Stomach (tissue), 9 donors: ENCODE data around the gene ELOB. TPM values are rescaled to one million over a fixed set of nuclear protein-coding genes. Genes with fewer than 3 reads are reported as not detected.

ENCODE experiments used
- DNase-seq, 2 donors: peaks; one replicate each; pipeline versions ENCODE4 v3.0.0 to v3.0.0-alpha.2; 2013 to 2019
- H3K27ac ChIP-seq, 5 donors: fragments of 200-600 bp in 4 of 5; sonication (generic) in 4 of 5; one replicate each; pipeline ENCODE4 v1.5.1; 2013 to 2019; ENCODE audit warnings: mild to moderate bottlenecking in 1 of 5, moderate library complexity in 1 of 5
- H3K27me3 ChIP-seq, 3 donors: fragments of 200-600 bp; sonication (generic); one replicate each; pipeline ENCODE4 v1.5.1; 2017 to 2019; ENCODE audit warnings: mixed run types in 1 of 3
- H3K36me3 ChIP-seq, 4 donors: fragments of 200-600 bp; sonication (generic); 1 replicate in 3 of 4; 2 replicates in 1 of 4; pipeline ENCODE4 v1.5.1; 2016 to 2019
- H3K4me1 ChIP-seq, 4 donors: fragments of 200-600 bp; sonication (generic); one replicate each; pipeline ENCODE4 v1.5.1; 2016 to 2019
- H3K4me3 ChIP-seq, 4 donors: fragments of 200-600 bp; sonication (generic) in 3 of 4; one replicate each; pipeline ENCODE4 v1.5.1; 2016 to 2019; ENCODE audit warnings: mild to moderate bottlenecking in 1 of 4
- H3K9me3 ChIP-seq, 4 donors: fragments of 200-600 bp; sonication (generic); one replicate each; pipeline ENCODE4 v1.5.1; 2016 to 2019
- EP300 ChIP-seq: sonication (generic); formaldehyde crosslinking; IDR thresholded peaks from one replicate; pipeline ENCODE4 v1.6.1; 2017; ENCODE audit warnings: antibody characterized with exemption
- POLR2A ChIP-seq, 4 donors: fragments of 450-650 bp; IDR thresholded peaks; one replicate each; pipeline ENCODE4 v1.6.1; 2016; ENCODE audit warnings: antibody characterized with exemption in 4 of 4, control low read depth in 2 of 4, mild to moderate bottlenecking in 1 of 4, moderate library complexity in 1 of 4
- POLR2AphosphoS5 ChIP-seq, 3 donors: sonication (generic); formaldehyde crosslinking; IDR thresholded peaks; one replicate each; pipeline ENCODE4 v1.6.1; 2016; ENCODE audit warnings: antibody characterized with exemption in 3 of 3
- WGBS, 5 donors: extraction: QIAGEN DNeasy Blood & Tissue Kit in 3 of 5; methylation state at CpG; one replicate each; pipeline versions ENCODE4 v1.1.5 to v1.1.7; 2013 to 2018; 5-methylcytosine and 5-hydroxymethylcytosine counted together
- intact Hi-C: fragments of 100-400 bp; cut with DNase I; formaldehyde crosslinking; loops from one replicate; pipeline ENCODE4 v1.15.1; 2023; ENCODE audit warnings: low total_unique reads
- polyA plus RNA-seq, 3 donors: library from polyadenylated mRNA; stranded (reverse); fragments of 200-250 nt; gene quantifications; one replicate each; pipeline ENCODE4 v1.2.3, GENCODE V29; 2013
- total RNA-seq, 5 donors: library from RNA; depleted of rRNA; stranded (reverse); fragments of >200 nt; gene quantifications; one replicate each; pipeline versions ENCODE4 v1.1.0 to v1.2.3, GENCODE V29; 2014 to 2016
- TF ChIP-seq, protein P1 (sequence below), 7 experiments: fragments of 450-650 bp in 4 of 7; fragments of 200-600 bp in 3 of 7; sonication (generic) in 3 of 7; IDR thresholded peaks; one replicate each; pipeline ENCODE4 v1.5.1; 2016 to 2019; ENCODE audit warnings: antibody characterized with exemption in 7 of 7, control low read depth in 2 of 7, mild to moderate bottlenecking in 1 of 7
- donor health status: healthy with polysubstance abuse.
- donor health status: Bipolar disorder and iron deficiency.
- donor health status: healthy.

ELOB gene
- total and polyA plus RNA-seq, 8 donors: 68.1 to 713 (median 231) TPM

DNA sequence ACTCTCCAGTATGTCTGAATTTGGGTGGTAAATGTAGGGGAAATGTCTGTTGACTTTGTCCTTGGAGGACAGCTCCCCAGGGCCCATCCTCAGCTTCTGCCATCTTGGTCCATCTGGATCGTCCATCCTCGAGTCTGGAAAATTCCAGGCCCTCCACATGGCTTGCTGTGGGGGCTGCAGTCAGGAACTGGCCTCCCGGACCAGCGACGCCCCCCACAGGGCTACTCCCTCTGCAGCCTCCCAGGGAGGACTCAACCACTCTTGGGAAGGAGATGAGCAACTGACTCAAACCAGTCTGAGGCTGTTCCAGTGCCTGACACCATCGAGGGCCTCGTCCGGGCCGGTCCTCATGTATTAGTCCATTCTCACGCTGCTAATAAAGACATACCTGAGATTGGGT is 47.5 kb upstream of the ELOB start:
- H3K27ac ChIP-seq: no peak overlapping the region
- H3K4me3 ChIP-seq: no peak overlapping the region
- intact Hi-C loops: no loop called here
- DNase-seq: no peak
- no peaks in the 10 kb centered on the region for H3K36me3 ChIP-seq
- H3K4me1 ChIP-seq: peaks cover under 1 to 6% (median 5%) of the 10 kb centered on the region in 4 donors
- H3K27me3 ChIP-seq: peaks cover 0 to 71% (median 3%) of the 10 kb centered on the region in 3 donors
- no peaks in the 10 kb centered on the region for H3K9me3 ChIP-seq
- 85 to 91% (median 87%) methylated on average over 7 to 10 of the region's 10 CpGs for WGBS, 5 donors
- TF ChIP-seq, protein P1, sequence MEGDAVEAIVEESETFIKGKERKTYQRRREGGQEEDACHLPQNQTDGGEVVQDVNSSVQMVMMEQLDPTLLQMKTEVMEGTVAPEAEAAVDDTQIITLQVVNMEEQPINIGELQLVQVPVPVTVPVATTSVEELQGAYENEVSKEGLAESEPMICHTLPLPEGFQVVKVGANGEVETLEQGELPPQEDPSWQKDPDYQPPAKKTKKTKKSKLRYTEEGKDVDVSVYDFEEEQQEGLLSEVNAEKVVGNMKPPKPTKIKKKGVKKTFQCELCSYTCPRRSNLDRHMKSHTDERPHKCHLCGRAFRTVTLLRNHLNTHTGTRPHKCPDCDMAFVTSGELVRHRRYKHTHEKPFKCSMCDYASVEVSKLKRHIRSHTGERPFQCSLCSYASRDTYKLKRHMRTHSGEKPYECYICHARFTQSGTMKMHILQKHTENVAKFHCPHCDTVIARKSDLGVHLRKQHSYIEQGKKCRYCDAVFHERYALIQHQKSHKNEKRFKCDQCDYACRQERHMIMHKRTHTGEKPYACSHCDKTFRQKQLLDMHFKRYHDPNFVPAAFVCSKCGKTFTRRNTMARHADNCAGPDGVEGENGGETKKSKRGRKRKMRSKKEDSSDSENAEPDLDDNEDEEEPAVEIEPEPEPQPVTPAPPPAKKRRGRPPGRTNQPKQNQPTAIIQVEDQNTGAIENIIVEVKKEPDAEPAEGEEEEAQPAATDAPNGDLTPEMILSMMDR (IDR thresholded peaks at IDR 0.05): no peak

DNA sequence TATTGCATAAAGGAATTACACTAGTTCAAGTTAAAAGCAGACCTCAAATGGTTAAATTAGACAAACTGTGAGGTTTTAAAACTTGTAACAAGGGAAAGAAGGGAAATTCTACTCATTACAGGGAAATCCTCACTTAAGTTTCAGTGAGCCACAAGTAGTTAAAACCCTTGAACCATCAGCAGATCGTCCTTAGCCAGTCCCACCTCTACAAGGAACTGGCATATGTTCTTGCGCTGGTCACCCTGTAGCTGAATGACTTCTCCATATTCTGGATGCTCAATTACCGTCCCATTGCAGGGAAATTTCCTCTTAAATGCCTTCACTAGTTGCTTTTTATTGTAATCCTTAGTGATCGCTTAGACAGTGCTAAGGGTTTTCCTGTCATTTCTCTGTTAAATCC is 45.4 kb upstream of the ELOB start:
- Histone ChIP-seq H3K27ac (no peak overlapping the region), H3K36me3 (no peaks in the 10 kb centered on the region), H3K4me1 (no peaks in the 10 kb centered on the region), H3K27me3 (peaks cover 0 to 66% (median 3%) of the 10 kb centered on the region in 3 donors), H3K9me3 (no peaks in the 10 kb centered on the region), H3K4me3 (no peak overlapping the region)
- 63 to 75% (median 68%) methylated on average over 4 of the region's 4 CpGs for WGBS, 5 donors
- DNase-seq: no peak
- TF ChIP-seq, protein P1 (IDR thresholded peaks at IDR 0.05): no peak
- TF ChIP-seq POLR2A (IDR thresholded peaks at IDR 0.05) (no peak), POLR2AphosphoS5 (IDR thresholded peaks at IDR 0.05) (no peak), EP300 (no peak)
- intact Hi-C loops: no loop called here

DNA sequence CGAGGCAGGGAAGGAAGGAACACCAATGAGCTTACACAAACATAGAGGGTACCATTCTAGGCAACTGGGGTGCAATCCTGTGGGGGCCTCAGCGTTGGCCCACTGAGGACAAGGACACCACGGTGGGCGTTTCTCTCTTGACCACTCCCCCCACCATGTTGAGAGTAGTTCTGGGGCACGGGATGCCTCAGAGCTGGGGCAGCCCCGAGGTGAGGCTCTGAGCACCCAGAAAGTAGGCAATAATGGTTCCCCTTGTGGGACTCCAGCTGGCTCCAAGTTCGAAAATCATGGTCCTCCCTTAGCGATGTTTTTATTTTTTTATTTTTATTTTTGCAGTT is 45.0 kb upstream of the ELOB start:
- Histone ChIP-seq H3K36me3 (no peaks in the 10 kb centered on the region), H3K27ac (no peak overlapping the region), H3K27me3 (peaks cover 0 to 68% (median 3%) of the 10 kb centered on the region in 3 donors), H3K4me3 (no peak overlapping the region), H3K9me3 (no peaks in the 10 kb centered on the region), H3K4me1 (no peaks in the 10 kb centered on the region)
- 71 to 80% (median 76%) methylated on average over 8 of the region's 8 CpGs for WGBS, 5 donors
- intact Hi-C loops: no loop called here
- no peak for TF ChIP-seq EP300
- no peak for TF ChIP-seq POLR2AphosphoS5 (IDR thresholded peaks at IDR 0.05)
- TF ChIP-seq, protein P1 (IDR thresholded peaks at IDR 0.05): no peak
- TF ChIP-seq POLR2A (IDR thresholded peaks at IDR 0.05): no peak
- DNase-seq: no peak

DNA sequence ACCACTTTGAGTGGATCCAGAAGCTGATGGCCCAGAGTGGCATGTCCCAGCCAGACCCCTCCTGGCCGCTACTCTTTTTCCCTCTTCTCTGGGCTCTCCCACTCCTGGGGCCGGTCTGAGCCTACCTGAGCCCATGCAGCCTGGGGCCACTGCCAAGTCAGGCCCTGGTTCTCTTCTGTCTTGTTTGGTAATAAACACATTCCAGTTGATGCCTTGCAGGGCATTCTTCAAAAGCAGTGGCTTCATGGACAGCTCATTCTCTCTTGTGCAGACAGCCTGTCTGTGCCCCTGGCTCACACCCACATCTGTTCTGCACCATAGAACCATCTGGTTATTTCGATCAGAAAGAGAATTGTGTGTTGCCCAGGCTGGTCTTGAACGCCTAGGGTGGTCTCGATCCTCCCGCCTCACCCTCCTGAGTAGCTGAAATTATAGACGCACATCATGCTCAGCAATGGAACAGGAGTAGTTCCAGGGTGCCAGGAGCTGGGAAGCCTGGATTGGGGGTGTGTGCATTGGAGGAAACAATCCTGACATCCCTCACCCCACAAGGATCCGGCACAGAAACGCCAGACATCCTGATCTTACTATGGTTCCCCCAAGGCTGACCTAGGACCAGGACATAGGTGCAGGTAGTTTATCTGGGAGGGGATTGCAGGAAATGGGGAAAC is 44.5 kb upstream of the ELOB start:
- WGBS, 5 donors: 76 to 86% (median 81%) methylated on average over 8 to 9 of the region's 9 CpGs
- no peaks in the 10 kb centered on the region for H3K9me3 ChIP-seq
- no peak overlapping the region for H3K4me3 ChIP-seq
- no peak for DNase-seq
- TF ChIP-seq EP300: no peak
- TF ChIP-seq POLR2A (IDR thresholded peaks at IDR 0.05): no peak
- TF ChIP-seq POLR2AphosphoS5 (IDR thresholded peaks at IDR 0.05): no peak
- TF ChIP-seq, protein P1 (IDR thresholded peaks at IDR 0.05): no peak
- H3K36me3 ChIP-seq: no peaks in the 10 kb centered on the region
- H3K27ac ChIP-seq: no peak overlapping the region
- intact Hi-C loops: no loop called here
- H3K27me3 ChIP-seq: peaks cover 0 to 68% (median 3%) of the 10 kb centered on the region in 3 donors
- H3K4me1 ChIP-seq: no peaks in the 10 kb centered on the region
